GM23338 (cell line): Measurements from ENCODE around the gene EIF2AK3. TPM values are rescaled to one million over a fixed set of nuclear protein-coding genes. Genes with fewer than 3 reads are reported as not detected.

ENCODE experiments used
- ATAC-seq: fragments of 200-7000 bp; cut with Tn5 transposase; 3 replicates; pipeline ENCODE4 v1.9.1; 2020
- DNase-seq: peaks from one replicate; pipeline ENCODE4 v3.0.0-alpha.2; 2015; ENCODE audit warnings: low spot score
- H2AFZ ChIP-seq: fragments of 200-600 bp; sonication (generic); 2 replicates; pipeline ENCODE4 v1.8.0; 2016; ENCODE audit warnings: antibody characterized with exemption, mild to moderate bottlenecking, moderate library complexity
- H3F3A ChIP-seq: fragments of 200-600 bp; sonication (generic); replicated peaks from 2 replicates; pipeline ENCODE4 v1.8.0; 2017; ENCODE audit warnings: antibody characterized with exemption, mixed run types, low read depth
- H3K27ac ChIP-seq: fragments of 200-600 bp; sonication (generic); 2 replicates; pipeline ENCODE4 v1.6.1; 2016; ENCODE audit warnings: low read depth
- H3K27me3 ChIP-seq: fragments of 200-600 bp; sonication (generic); 2 replicates; pipeline ENCODE4 v1.8.0; 2016; ENCODE audit warnings: mild to moderate bottlenecking, mixed run types, moderate library complexity; ENCODE audit not compliant: insufficient read depth
- H3K36me3 ChIP-seq: fragments of 200-600 bp; sonication (generic); 2 replicates; pipeline ENCODE4 v1.8.0; 2016; ENCODE audit warnings: mild to moderate bottlenecking; ENCODE audit not compliant: insufficient read depth
- H3K4me1 ChIP-seq: fragments of 200-600 bp; sonication (generic); 2 replicates; pipeline ENCODE4 v1.8.0; 2016; ENCODE audit warnings: mild to moderate bottlenecking, moderate library complexity; ENCODE audit not compliant: insufficient read depth
- H3K4me2 ChIP-seq: fragments of 200-600 bp; sonication (generic); 2 replicates; pipeline ENCODE4 v1.7.1; 2017; ENCODE audit warnings: mixed run types
- H3K4me3 ChIP-seq: fragments of 200-600 bp; sonication (generic); 2 replicates; pipeline ENCODE4 v1.6.1; 2016; ENCODE audit warnings: mixed run types
- H3K79me2 ChIP-seq: fragments of 200-600 bp; sonication (generic); replicated peaks from 2 replicates; pipeline ENCODE4 v1.8.0; 2017; ENCODE audit warnings: mild to moderate bottlenecking; ENCODE audit not compliant: insufficient read depth
- H3K9me2 ChIP-seq: fragments of 200-600 bp; sonication (generic); 2 replicates; pipeline ENCODE4 v1.8.0; 2017; ENCODE audit not compliant: insufficient read depth
- H4K20me1 ChIP-seq: fragments of 200-600 bp; sonication (generic); replicated peaks from 2 replicates; pipeline ENCODE4 v1.8.0; 2017; ENCODE audit warnings: mild to moderate bottlenecking; ENCODE audit not compliant: insufficient read depth
- H3K27ac Mint-ChIP-seq: 2 replicates; pipeline ENCODE4 v1.8.0; 2020; ENCODE audit warnings: inconsistent platforms, mild to moderate bottlenecking, moderate library complexity, mixed read lengths
- H3K27me3 Mint-ChIP-seq: 3 replicates; pipeline ENCODE4 v1.8.0; 2022; ENCODE audit warnings: low read depth, mild to moderate bottlenecking, moderate library complexity, mixed read lengths, inconsistent platforms; ENCODE audit not compliant: insufficient read depth, poor library complexity
- H3K36me3 Mint-ChIP-seq: 3 replicates; pipeline ENCODE4 v1.8.0; 2021; ENCODE audit warnings: low read depth, mild to moderate bottlenecking, inconsistent platforms, moderate library complexity, mixed read lengths
- H3K4me1 Mint-ChIP-seq: 3 replicates; pipeline ENCODE4 v1.8.0; 2020; ENCODE audit warnings: mild to moderate bottlenecking, inconsistent platforms, mixed read lengths
- H3K4me3 Mint-ChIP-seq: 3 replicates; pipeline ENCODE4 v1.8.0; 2021; ENCODE audit warnings: moderate library complexity, mild to moderate bottlenecking, inconsistent platforms, mixed read lengths
- H3K9me3 Mint-ChIP-seq: 3 replicates; pipeline ENCODE4 v1.8.0; 2020; ENCODE audit warnings: moderate library complexity, mild to moderate bottlenecking, inconsistent platforms, mixed read lengths
- CREB1 ChIP-seq: fragments of 250-450 bp; sonication (Bioruptor Pico); IDR thresholded peaks from 2 replicates; pipeline ENCODE4 v1.5.0; 2020; ENCODE audit warnings: low read depth, mild to moderate bottlenecking, moderate library complexity
- CTCF ChIP-seq, 2 experiments: fragments of 200-600 bp in 1 of 2; sonication (generic) in 1 of 2; conservative IDR thresholded peaks; 2 replicates each; pipeline versions ENCODE4 v1.5.1 to v1.6.1; 2016 to 2017; ENCODE audit warnings: antibody characterized with exemption in 2 of 2, low read depth in 2 of 2, mild to moderate bottlenecking in 2 of 2, moderate library complexity in 1 of 2
- ETS1 ChIP-seq: IDR thresholded peaks from 2 replicates; pipeline ENCODE4 v1.6.1; 2016; ENCODE audit warnings: antibody characterized with exemption
- EZH2 ChIP-seq: fragments of 200-600 bp; sonication (generic); IDR thresholded peaks from one replicate; pipeline ENCODE4 v1.8.0; 2017; ENCODE audit warnings: antibody characterized with exemption, mild to moderate bottlenecking, low read depth; ENCODE audit not compliant: unreplicated experiment
- EZH2phosphoT487 ChIP-seq: fragments of 200-600 bp; sonication (generic); IDR thresholded peaks from one replicate; pipeline ENCODE4 v1.8.1; 2018; ENCODE audit warnings: antibody characterized with exemption; ENCODE audit not compliant: unreplicated experiment
- JUNB ChIP-seq: IDR thresholded peaks from one replicate; pipeline ENCODE4 v1.6.1; 2016; ENCODE audit warnings: antibody characterized with exemption; ENCODE audit not compliant: unreplicated experiment
- NANOG ChIP-seq: IDR thresholded peaks from 2 replicates; pipeline ENCODE4 v1.6.1; 2016; ENCODE audit warnings: antibody characterized with exemption, borderline replicate concordance
- POLR2AphosphoS5 ChIP-seq: IDR thresholded peaks from 2 replicates; pipeline ENCODE4 v1.6.1; 2016; ENCODE audit warnings: antibody characterized with exemption, low read depth
- REST ChIP-seq: IDR thresholded peaks from one replicate; pipeline ENCODE4 v1.6.1; 2018; ENCODE audit warnings: antibody characterized with exemption; ENCODE audit not compliant: unreplicated experiment
- STAT1 ChIP-seq: IDR thresholded peaks from one replicate; pipeline ENCODE4 v1.6.1; 2016; ENCODE audit warnings: antibody characterized with exemption; ENCODE audit not compliant: unreplicated experiment
- ZNF114 ChIP-seq: fragments of 250-450 bp; sonication (Bioruptor Pico); IDR thresholded peaks from 2 replicates; pipeline ENCODE4 v1.5.0; 2020; ENCODE audit warnings: mild to moderate bottlenecking, moderate library complexity
- ZNF331 ChIP-seq: fragments of 250-450 bp; sonication (Bioruptor Pico); IDR thresholded peaks from 2 replicates; pipeline ENCODE4 v1.5.0; 2020; ENCODE audit warnings: low read depth, mild to moderate bottlenecking, moderate library complexity
- ZNF462 ChIP-seq: fragments of 250-450 bp; sonication (Bioruptor Pico); IDR thresholded peaks from 2 replicates; pipeline ENCODE4 v1.5.0; 2020; ENCODE audit warnings: mild to moderate bottlenecking, moderate library complexity
- polyA plus RNA-seq: library from polyadenylated mRNA; unstranded; fragments of >200 nt; fragmentation: Nextera tagmentation; extraction: Ambion mirVana; gene quantifications from 2 replicates; pipeline ENCODE4 v1.2.1, GENCODE V29; 2016
- total RNA-seq: library from RNA; depleted of rRNA; stranded (reverse); fragments of >200 nt; shearing (Covaris generic); gene quantifications from 2 replicates; pipeline ENCODE4 v1.2.3, GENCODE V29; 2014

Gene EIF2AK3
- total and polyA plus RNA-seq, 2 experiments from 2014 or later, result 5.9 to 24.2 TPM

- H3K4me1 ChIP-seq, result peaks cover 20% of the 10 kb centered on the region
- H3K36me3 Mint-ChIP-seq, result no peaks in the 10 kb centered on the region
- H3K4me2 ChIP-seq, result no peak overlapping the region
- H3K4me3 ChIP-seq, result no peak overlapping the region
- 0 out of 2 replicates have a peak, but pooled peaks cover 4% of the 10 kb centered on the region for H3K9me2 ChIP-seq
- H3K9me3 Mint-ChIP-seq, result no peaks in the 10 kb centered on the region
- H3K27ac Mint-ChIP-seq, result no peak overlapping the region
- DNase-seq, result no peak
- H3K79me2 ChIP-seq, result no peaks in the 10 kb centered on the region
- H3K4me1 Mint-ChIP-seq, result peaks cover 24% of the 10 kb centered on the region
- H4K20me1 ChIP-seq, result no peaks in the 10 kb centered on the region
- no peak overlapping the region for H2AFZ ChIP-seq
- no peaks in the 10 kb centered on the region for H3F3A ChIP-seq
- no peak for ATAC-seq
- no peak overlapping the region for H3K27ac ChIP-seq
- no peak overlapping the region for H3K4me3 Mint-ChIP-seq
- peaks cover 5% of the 10 kb centered on the region for H3K27me3 Mint-ChIP-seq
- H3K27me3 ChIP-seq, result 0 out of 2 replicates have a peak, but pooled peaks cover 2% of the 10 kb centered on the region
- no peaks in the 10 kb centered on the region for H3K36me3 ChIP-seq
- TF ChIP-seq NANOG (no peak), ZNF462 (CRISPR knock-in tag) (no peak), CREB1 (CRISPR knock-in tag) (no peak), ZNF114 (CRISPR knock-in tag) (no peak), STAT1 (no peak), EZH2 (no peak), POLR2AphosphoS5 (no peak), JUNB (no peak), REST (no peak), CTCF (conservative IDR thresholded peaks at IDR 0.05; ENCODE audit: low read depth in 2 of 2) (no peak), EZH2phosphoT487 (no peak), ZNF331 (no peak), ETS1 (no peak)
These were observed 105.7 kb downstream of the EIF2AK3 start for GRCh38 chr2:88521445-88522073.
